Measurements from ENCODE around the gene SLMAP. TPM values are rescaled to one million over a fixed set of nuclear protein-coding genes. Genes with fewer than 3 reads are reported as not detected.

Gene SLMAP
- total RNA-seq, 4 donors from 2014 or later, result 399 to 519 (median 464) TPM

DNA sequence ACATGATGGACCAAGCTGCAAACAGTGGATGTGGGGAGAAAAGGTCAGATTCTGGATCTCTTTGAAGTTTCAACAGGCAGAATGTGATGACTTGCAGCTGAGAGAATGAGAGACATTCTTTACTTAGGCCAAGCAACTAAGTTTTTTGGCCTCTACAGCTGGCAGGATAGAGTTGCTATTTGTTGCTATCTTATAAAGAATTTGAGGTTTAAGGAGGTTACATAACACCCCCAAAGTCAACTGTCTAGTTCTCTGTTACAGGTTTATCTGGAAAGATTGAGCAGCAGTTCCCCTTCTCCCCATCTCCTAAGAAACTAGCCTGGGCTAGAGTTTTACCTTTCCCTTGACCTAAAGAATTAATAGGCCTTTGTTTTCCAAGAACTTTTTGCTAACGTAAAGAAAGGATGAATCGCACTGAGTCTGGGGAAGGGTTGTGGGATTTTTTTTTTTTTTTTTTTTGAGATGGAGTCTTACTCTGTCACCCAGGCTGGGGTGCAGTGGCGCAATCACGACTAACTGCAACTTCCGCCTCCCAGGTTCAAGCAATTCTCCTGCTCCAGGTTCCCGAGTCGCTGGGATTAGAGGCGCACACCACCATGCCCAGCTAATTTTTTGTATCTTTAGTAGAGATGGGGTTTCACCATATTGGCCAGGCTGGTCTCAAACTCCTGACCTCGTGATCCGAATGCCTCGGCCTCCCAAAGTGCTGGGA, 26.6 kb upstream of the SLMAP start:
- Histone ChIP-seq H3K4me3 (no peak overlapping the region), H3K9me3 (no peaks in the 10 kb centered on the region), H3K27ac (replicated peaks in 1 of 4) (no peak overlapping the region), H3K4me1 (no peaks in the 10 kb centered on the region), H3K27me3 (no peaks in the 10 kb centered on the region), H3K36me3 (no peaks in the 10 kb centered on the region)
- no peak for DNase-seq (ENCODE audit: extremely low spot score)
- WGBS, result 87% methylated on average over 11 of the region's 11 CpGs
- intact Hi-C loops (cut with DNase I), result no loop called here
- no peak for TF ChIP-seq POLR2AphosphoS5 (IDR thresholded peaks at IDR 0.05)
- no peak for TF ChIP-seq POLR2A (IDR thresholded peaks at IDR 0.05; ENCODE audit: low read depth)
- TF ChIP-seq EP300 (IDR thresholded peaks at IDR 0.05), result no peak
- TF ChIP-seq, protein P1, sequence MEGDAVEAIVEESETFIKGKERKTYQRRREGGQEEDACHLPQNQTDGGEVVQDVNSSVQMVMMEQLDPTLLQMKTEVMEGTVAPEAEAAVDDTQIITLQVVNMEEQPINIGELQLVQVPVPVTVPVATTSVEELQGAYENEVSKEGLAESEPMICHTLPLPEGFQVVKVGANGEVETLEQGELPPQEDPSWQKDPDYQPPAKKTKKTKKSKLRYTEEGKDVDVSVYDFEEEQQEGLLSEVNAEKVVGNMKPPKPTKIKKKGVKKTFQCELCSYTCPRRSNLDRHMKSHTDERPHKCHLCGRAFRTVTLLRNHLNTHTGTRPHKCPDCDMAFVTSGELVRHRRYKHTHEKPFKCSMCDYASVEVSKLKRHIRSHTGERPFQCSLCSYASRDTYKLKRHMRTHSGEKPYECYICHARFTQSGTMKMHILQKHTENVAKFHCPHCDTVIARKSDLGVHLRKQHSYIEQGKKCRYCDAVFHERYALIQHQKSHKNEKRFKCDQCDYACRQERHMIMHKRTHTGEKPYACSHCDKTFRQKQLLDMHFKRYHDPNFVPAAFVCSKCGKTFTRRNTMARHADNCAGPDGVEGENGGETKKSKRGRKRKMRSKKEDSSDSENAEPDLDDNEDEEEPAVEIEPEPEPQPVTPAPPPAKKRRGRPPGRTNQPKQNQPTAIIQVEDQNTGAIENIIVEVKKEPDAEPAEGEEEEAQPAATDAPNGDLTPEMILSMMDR (IDR thresholded peaks at IDR 0.05), result no peak

DNA sequence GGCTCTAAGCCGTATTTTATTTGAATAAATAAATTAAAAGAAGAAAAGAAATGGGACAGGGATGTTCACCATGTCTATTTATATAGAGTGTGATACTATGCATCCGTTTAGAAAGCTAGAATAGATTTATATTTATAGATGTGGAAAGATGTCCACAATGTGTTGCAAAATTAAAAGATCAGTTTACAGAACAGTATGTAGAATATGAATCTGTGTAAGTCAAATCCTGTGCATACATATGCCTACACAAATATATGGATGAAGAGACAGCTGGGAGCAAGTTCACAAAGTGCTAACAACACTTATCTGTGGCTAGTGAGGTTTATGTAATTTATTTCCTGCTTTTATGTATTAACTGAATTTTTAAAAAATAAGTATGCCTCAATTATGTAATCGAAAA, 25.4 kb upstream of the SLMAP start:
- intact Hi-C loops (cut with DNase I), result no loop called here
- H3K4me1 ChIP-seq, result no peaks in the 10 kb centered on the region
- 65% methylated on average over 3 of the region's 3 CpGs for WGBS
- DNase-seq (ENCODE audit: extremely low spot score), result no peak
- TF ChIP-seq, protein P1 (IDR thresholded peaks at IDR 0.05), result no peak
- TF ChIP-seq POLR2A (IDR thresholded peaks at IDR 0.05; ENCODE audit: low read depth) (no peak), EP300 (IDR thresholded peaks at IDR 0.05) (no peak), POLR2AphosphoS5 (IDR thresholded peaks at IDR 0.05) (no peak)
- no peak overlapping the region for H3K27ac ChIP-seq (replicated peaks in 1 of 4)
- H3K9me3 ChIP-seq, result no peaks in the 10 kb centered on the region
- H3K4me3 ChIP-seq, result no peak overlapping the region
- H3K27me3 ChIP-seq, result no peaks in the 10 kb centered on the region
- no peaks in the 10 kb centered on the region for H3K36me3 ChIP-seq

DNA sequence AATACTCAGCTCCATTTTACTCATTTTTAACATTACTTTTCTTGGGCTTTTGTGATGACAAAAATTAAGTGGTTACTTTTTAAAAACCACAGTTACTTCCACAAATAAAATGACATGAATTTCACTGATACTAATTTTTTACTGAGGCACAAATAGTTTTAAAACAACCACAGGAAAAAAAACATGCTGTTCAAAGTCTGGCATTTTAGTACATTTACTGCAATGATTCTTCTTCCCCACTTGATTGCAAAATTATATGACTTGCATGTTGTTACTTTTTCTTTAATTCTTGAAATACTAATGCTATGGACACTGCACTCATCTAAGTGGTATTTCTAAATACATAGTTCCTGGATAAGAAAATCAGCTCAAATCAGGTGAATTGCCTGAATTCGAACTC, 24.8 kb upstream of the SLMAP start:
- no peaks in the 10 kb centered on the region for H3K27me3 ChIP-seq
- TF ChIP-seq EP300 (IDR thresholded peaks at IDR 0.05) (no peak), POLR2AphosphoS5 (IDR thresholded peaks at IDR 0.05) (no peak), POLR2A (IDR thresholded peaks at IDR 0.05; ENCODE audit: low read depth) (no peak)
- TF ChIP-seq, protein P1 (IDR thresholded peaks at IDR 0.05), result no peak
- no peak overlapping the region for H3K27ac ChIP-seq (replicated peaks in 1 of 4)
- no peak overlapping the region for H3K4me3 ChIP-seq
- H3K36me3 ChIP-seq, result no peaks in the 10 kb centered on the region
- 90% methylated on average over 1 of the region's 1 CpG for WGBS
- no peak for DNase-seq (ENCODE audit: extremely low spot score)
- intact Hi-C loops (cut with DNase I), result no loop called here
- H3K9me3 ChIP-seq, result no peaks in the 10 kb centered on the region
- H3K4me1 ChIP-seq, result no peaks in the 10 kb centered on the region

DNA sequence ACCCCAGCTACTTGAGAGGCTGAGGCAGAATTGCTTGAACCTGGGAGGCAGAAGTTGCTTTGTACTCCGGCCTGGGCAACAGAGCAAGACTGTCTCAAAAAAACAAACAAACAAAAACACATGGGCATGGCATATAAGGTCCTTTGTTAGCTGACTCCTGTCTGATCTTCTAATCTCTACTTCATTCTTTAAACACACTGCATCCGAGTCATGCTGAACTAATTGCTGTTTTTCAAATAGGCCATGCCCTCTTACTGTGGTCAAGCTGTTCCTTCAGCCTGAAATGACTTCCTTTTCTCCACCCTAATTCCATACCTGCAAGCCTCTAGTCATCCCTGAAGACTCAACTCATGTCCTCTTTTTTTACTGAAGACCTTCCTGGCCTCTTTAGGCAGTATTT, 22.3 kb upstream of the SLMAP start:
- H3K4me1 ChIP-seq, result peaks cover 13 to 21% (median 20%) of the 10 kb centered on the region in 4 donors
- WGBS, result 79% methylated on average over 2 of the region's 2 CpGs
- intact Hi-C loops (cut with DNase I), result no loop called here
- DNase-seq (ENCODE audit: extremely low spot score), result no peak
- TF ChIP-seq EP300 (IDR thresholded peaks at IDR 0.05) (no peak), POLR2AphosphoS5 (IDR thresholded peaks at IDR 0.05) (no peak), POLR2A (IDR thresholded peaks at IDR 0.05; ENCODE audit: low read depth) (no peak)
- TF ChIP-seq, protein P1 (IDR thresholded peaks at IDR 0.05), result no peak
- H3K36me3 ChIP-seq, result no peaks in the 10 kb centered on the region
- H3K27me3 ChIP-seq, result no peaks in the 10 kb centered on the region
- no peak overlapping the region for H3K27ac ChIP-seq (replicated peaks in 1 of 4)
- H3K9me3 ChIP-seq, result no peaks in the 10 kb centered on the region
- H3K4me3 ChIP-seq, result no peak overlapping the region

DNA sequence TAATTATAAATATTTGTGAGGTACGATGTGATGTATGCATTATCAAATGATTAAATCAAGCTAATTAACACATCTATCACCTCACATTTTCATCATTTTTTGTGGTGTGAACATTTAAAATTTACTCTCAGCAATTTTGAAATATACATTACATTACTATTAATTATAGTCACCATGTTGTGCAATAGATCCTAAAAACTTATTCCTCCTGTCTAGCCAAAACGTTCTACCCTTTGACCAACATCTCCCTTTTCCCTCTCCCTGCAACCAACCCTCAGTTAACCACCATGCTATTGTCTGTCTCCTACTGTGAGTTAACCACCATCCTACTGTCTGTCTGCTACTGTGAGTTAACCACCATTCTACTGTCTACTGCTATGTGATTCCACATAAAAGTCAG, 20.7 kb upstream of the SLMAP start:
- Histone ChIP-seq H3K4me1 (peaks cover 13 to 21% (median 21%) of the 10 kb centered on the region in 4 donors), H3K27me3 (no peaks in the 10 kb centered on the region), H3K4me3 (no peak overlapping the region), H3K36me3 (no peaks in the 10 kb centered on the region), H3K9me3 (no peaks in the 10 kb centered on the region), H3K27ac (replicated peaks in 1 of 4) (no peak overlapping the region)
- intact Hi-C loops (cut with DNase I), result no loop called here
- DNase-seq (ENCODE audit: extremely low spot score), result no peak
- WGBS, result 83% methylated on average over 2 of the region's 2 CpGs
- TF ChIP-seq EP300 (IDR thresholded peaks at IDR 0.05) (no peak), POLR2AphosphoS5 (IDR thresholded peaks at IDR 0.05) (no peak), POLR2A (IDR thresholded peaks at IDR 0.05; ENCODE audit: low read depth) (no peak)
- TF ChIP-seq, protein P1 (IDR thresholded peaks at IDR 0.05), result no peak

Data from esophagus muscularis mucosa (tissue), 4 donors.